Measurements from ENCODE around the gene KIRREL3. TPM values are rescaled to one million over a fixed set of nuclear protein-coding genes. Genes with fewer than 3 reads are reported as not detected.

Gene KIRREL3
- polyA plus RNA-seq, 3 donors: 2.1 to 2.6 (median 2.5) TPM

DNA sequence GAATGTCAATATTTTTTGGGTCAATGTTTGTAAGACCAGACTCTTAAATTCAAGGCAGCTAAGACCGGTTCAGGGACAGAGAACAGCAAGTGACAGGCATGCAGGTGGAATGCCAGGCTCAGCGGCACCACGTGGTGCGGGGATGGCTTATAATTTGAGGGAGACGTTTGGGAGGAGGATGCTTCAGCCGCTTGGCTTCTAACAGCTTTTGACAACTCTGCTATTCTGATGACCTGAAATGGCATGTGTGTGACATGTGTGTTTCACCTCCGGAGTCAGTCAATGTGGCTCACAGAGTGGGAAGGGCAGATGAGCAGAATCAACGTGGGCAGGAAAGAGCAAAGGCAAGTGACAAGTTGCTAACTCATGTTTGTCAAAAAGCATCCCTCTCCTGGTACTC, 228.3 kb downstream of the KIRREL3 start:
- no peak for DNase-seq (ENCODE audit: extremely low read depth in 1 of 11, low read depth in 9 of 11, low spot score in 4 of 11)

DNA sequence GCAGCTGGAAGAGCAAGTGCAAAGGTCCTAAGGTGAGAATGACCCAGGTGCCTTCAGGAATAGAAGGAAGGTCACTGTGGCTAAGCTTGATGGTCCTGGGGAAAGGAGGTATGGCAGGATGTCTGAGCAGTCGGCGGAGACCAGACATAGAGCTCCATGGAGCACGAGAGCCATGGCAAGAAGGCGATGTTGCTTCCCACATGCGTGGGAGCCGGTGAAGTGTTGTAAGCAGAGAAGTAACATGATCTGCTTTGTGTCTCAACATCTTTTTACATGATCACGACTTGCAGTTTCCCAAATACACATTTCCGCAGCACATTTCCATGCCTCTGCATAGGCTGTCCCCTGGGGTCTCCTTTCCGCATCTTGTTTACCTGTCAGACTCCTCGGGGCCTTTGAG, 231.9 kb downstream of the KIRREL3 start:
- no peak for DNase-seq (ENCODE audit: extremely low read depth in 1 of 11, low read depth in 9 of 11, low spot score in 4 of 11)

DNA sequence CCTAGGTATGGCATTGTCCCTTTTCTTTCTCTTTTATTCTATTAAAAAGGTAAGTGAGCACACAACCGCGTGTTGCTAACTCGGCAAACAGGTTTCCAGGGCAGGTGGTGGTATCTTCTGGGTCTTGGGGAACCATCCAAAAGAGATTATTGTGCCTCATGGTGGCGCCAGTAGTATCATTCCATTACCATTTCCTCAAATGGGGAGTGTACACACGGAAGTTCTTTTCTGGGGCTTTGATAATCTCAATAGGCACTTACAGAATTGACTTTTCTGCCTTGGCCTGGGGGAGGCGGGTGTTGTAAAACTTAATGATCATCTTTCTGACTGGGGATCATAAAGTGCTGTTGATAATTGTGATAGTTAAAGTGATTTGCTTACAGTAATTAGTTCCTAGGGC, 234.1 kb downstream of the KIRREL3 start:
- DNase-seq (ENCODE audit: extremely low read depth in 1 of 11, low read depth in 9 of 11, low spot score in 4 of 11): no peak

DNA sequence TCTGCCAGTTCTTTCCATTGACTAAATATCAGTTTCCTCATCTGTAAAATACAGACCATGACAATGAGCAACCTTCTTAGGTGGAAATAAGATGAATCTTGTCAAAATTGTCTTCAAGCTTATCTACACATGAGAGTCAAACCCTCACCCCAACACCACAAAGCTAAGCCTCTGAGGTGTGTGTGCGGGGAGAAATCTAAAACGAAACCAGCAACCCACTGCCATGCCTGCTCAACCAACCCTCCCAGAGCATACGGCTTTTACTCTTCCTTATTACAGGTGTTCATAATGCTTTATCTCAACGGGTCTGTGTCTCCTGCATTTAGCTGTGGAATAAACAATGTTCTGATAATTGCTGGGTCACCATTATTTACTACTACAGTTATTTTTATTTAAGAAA, 235.4 kb downstream of the KIRREL3 start:
- no peak for DNase-seq (ENCODE audit: extremely low read depth in 1 of 11, low read depth in 9 of 11, low spot score in 4 of 11)

DNA sequence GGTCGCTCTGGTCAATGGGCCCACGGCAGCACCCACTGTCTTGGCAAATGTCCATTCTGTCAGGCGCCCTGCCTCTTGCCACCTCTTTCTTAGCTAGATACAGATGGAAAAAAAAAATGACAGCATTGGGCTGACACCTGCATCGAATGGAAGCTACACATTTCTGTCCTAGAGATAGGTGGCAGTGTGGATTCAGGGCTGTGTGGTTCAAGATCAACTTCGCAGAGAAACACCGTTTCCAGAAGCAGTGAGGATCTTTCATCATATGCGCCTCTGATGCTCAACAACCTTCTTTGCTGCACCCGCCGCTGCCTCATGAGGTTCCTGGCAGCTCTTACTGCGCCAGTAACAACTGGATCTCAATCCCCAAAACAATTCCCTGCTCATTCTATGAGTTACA, 236.3 kb downstream of the KIRREL3 start:
- DNase-seq (ENCODE audit: extremely low read depth in 1 of 11, low read depth in 9 of 11, low spot score in 4 of 11): no peak

DNA sequence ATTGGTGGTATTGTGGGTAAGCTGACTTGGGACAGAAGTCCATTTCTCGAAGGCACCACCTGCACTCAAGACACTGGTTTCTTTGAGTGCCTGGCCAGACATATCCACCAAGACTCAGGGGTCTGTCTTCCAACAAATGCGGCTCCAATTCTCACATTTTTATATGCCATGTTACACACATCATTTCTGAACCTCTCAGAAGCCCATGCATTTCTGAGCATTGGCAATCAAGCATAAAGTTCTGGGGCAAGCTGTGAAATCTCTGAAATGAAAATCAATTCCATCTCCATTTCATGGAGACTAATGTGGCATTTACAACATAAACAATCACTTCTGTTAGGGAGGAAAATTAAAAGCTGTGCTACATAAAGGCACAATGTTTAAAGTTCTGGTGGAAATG, 243.7 kb downstream of the KIRREL3 start:
- DNase-seq (ENCODE audit: extremely low read depth in 1 of 11, low read depth in 9 of 11, low spot score in 4 of 11): no peak

DNA sequence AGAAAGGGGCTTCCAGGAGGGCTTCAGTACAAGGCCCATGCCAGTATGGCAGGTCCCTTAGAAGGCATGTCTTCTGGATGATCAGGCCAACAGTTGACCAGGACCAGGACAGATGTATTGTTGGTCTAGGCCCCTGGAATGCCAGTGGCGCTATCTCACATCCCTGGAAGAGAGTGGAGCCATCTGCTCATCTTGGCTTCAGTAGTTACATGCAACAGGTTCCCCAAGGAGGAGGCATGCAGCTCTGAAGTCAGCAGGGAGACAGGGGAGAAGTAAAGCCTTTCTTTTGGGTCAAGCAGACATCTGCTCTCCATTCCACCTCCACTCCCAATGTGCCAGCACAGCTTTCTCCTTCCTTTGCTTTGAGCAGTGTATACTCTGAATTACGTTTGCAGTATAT, 244.1 kb downstream of the KIRREL3 start:
- DNase-seq (ENCODE audit: extremely low read depth in 1 of 11, low read depth in 9 of 11, low spot score in 4 of 11): no peak

DNA sequence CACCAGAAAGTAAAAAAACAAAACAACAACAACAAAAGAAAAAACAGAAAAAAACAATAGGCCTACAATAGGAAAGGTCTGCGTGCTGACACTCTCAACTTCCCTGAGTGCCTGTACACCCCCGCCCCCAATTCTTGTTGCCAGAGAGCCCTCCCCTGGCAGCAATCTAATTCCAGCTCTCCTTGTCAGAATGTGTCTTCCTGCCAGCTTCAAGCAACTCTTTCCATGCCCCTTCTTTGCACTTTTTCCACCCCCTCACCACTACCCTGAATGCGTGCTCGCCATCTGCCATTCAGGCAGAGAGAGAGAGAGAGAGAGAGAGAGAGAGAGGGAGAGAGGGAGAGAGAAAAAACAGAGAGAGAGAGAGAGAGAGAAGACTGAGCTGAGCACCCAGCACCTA, 245.0 kb downstream of the KIRREL3 start:
- no peak for DNase-seq (ENCODE audit: extremely low read depth in 1 of 11, low read depth in 9 of 11, low spot score in 4 of 11)

DNA sequence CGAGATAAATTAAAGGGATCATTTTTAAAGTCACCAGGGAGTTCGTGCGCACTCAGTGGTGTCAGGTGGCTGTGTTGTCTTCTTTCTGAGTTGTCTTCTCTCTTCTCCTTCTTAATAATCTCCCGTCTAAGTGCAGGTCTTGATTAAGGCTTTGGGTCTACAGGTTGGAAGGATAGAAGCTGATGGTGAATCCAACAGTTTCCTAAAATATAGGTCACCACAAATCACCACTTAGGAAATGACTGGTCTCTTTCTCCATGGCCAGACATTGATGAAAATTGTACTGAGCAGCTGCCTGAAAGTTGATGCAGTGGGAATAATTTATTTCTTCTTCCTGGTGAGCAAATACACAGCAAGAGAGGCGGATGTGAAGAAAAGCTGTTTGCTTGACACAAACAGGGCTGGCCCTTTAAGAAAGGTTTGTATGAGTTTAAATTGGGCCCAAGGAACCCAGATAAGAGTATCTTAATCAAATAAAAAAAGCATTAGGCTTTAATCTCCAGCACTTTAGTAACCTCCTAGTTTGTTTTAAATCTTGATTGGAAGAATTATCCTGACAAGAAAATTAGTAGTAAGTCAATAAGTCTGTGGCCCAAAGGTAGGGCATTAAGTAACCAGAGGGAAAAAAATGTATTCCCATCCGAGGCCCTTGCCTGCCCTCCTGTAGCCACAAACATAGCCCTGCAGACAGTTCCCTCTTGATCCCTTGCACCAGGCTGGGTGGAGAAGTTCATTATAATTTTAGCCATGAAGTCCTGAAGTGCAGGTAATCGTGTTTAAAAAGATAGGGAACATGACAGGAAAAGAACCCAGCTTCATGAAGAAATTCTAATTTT, 245.8 kb downstream of the KIRREL3 start:
- no peak for DNase-seq (ENCODE audit: extremely low read depth in 1 of 11, low read depth in 9 of 11, low spot score in 4 of 11)

DNA sequence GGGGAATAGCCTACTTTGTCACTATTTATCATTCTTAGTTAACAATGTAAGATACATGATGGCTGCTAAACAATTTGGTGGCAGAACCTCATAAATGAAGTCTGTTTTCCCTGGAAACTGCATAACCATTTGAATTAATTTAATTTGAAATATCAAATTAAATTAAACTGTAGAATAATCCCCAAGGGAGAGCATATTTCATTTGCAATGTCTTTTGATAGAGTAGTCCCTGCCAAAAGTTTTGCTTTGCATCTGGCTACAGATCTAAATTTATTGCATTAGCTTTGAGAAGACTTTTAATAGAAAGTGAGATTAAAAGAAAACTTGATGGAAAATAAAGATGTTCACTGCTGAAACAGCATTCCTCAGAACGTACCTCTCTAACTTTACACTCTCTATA, 246.6 kb downstream of the KIRREL3 start:
- no peak for DNase-seq (ENCODE audit: extremely low read depth in 1 of 11, low read depth in 9 of 11, low spot score in 4 of 11)

DNA sequence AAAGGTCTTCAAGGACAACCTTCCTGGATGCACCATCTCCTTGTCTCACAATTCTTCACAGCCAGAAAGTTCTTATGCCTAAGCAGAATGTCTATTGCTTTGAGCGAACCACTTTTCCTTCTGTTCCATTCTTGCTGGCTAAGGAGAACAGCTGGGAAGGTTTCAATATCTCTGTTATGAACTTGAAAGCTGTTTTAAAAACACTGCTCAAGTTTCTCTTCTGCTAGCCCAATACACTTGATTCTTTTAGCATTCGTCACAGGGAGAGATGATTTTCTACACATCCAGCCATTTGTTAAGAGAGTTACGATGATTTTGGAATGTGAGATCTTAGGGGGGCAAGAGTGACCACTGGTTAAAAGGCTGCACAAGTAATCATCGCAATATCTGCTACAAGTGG, 249.3 kb downstream of the KIRREL3 start:
- DNase-seq (ENCODE audit: extremely low read depth in 1 of 11, low read depth in 9 of 11, low spot score in 4 of 11): no peak

DNA sequence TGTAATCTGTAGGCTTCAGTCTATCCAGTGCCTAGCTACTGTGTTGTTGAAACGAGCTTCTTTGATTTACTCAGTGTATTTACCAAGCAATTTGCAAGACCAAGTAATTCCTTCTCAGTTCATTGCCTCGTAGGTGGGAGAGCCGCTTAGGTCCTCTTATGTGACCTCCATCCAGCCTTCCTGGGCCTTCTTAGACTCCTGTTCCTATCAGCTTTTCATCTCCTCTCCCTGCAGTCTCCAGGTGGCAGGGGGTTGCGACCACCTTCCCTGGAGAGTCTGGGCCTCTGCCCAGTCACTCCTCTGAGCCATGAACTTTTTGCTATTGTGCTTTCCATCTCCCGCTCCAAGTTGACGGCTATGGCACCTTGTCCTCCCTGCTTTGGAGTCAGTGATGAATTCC, 251.8 kb downstream of the KIRREL3 start:
- DNase-seq (ENCODE audit: extremely low read depth in 1 of 11, low read depth in 9 of 11, low spot score in 4 of 11): peak in 4 of 11 donors; percentile 25 to 38 (median 34)

DNA sequence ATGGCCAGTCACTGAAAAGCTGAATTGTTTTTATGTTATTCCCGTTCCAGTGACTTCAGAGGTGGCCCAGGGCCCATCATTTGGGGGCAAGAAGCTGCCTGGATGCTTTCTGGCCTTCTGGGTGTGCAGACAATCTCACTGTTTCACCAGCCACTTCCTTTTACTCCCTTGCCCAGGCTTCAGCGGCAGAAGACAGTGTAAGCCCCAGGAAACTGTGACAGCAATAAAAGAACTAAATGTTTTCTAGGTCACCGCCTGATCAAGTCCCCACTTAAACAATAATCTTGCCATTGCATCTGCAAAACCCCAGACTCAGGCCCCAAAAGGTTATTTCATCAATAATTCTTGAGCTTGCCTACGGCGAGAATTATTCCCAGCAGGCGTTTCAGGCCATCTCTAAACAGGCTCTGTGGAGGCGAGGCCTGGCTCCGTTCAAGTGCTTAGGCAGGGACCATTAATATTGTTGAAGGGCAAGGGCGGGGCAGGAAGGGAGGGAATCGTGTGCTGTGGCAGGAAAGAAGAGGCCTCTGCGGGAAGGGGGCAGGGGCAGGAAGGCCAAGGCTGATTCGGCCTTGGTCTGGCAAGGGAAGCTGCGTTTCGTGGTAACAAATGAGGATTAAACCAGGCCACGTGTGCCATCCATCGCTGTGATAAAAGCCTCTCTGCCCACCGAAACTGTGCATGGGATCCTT, 252.3 kb downstream of the KIRREL3 start:
- peak in 10 of 11 donors; percentile 40 to 75 (median 54) for DNase-seq (ENCODE audit: extremely low read depth in 1 of 11, low read depth in 9 of 11, low spot score in 4 of 11)

DNA sequence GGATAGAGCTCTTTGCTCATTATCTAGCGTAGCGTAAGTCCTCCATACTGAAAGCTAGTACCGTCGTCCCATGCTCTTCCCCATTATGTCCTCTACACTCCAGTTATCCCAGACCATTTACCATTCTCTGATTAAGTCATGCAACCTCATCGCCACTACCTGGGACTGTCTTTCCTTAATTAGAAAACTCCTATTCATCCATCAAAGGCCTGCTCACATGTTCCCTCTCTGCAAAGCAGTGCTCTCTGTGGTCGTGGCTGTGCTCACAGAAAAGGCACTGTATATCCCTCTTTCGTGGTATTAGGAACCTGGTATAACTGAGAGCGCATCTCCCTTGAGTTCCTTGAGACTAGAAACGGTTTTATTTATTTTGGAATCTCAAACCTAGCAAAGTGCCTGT, 253.3 kb downstream of the KIRREL3 start:
- DNase-seq (ENCODE audit: extremely low read depth in 1 of 11, low read depth in 9 of 11, low spot score in 4 of 11): no peak

DNA sequence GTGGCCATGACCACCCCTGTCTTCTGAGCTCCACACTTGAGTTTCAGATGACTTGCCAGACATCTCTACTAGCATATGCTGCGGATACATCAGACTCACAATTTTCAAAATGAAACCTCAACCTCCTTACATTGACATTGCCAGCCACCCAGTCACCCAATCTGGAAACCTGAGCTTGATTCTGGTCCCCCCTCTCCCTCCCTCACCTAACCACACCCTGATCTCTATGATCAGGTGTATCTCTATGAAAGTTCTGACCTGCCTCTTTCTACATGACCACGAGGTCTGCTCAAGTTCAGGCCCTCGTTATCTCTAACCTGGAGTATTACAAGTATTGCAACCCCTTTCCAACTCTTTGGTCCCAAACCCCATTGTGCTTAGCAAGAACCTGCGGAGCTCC, 254.1 kb downstream of the KIRREL3 start:
- no peak for DNase-seq (ENCODE audit: extremely low read depth in 1 of 11, low read depth in 9 of 11, low spot score in 4 of 11)

DNA sequence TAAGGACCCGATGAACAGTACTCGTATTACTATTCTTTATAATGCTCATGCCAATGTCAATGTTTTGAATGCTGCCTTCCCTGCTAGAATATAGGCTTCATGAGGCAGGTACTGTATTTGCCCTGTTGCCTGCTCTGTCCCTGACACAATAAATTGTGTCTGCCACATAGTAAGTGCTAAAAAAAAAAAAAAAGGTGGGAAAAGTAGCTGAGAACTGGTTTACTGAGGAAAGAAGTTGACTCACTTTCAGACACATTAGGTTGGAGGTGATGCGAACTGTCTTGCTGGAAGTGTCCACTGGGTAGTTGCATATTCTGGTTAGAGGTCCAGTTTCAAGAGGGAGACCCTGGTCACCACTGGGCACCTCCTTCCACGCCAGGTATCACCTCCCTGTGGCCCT, 255.9 kb downstream of the KIRREL3 start:
- DNase-seq (ENCODE audit: extremely low read depth in 1 of 11, low read depth in 9 of 11, low spot score in 4 of 11): no peak

DNA sequence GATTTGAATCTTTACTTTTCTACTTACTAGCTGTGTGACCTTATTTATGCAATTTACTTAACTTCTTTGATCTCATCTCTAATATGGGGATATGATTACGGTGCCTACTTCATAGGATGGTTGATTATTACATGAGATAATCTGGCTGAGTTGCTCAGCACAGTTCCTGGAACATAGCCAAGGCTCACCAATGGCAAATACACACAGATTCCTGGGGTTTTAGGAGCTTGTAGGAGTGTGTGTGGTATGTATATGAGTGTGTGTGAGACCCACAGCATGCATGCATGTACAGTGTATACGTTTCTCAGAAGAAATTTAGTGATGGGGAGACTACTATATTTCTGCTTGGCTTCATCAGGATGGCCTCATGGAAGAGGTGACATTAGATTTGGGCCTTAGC, 256.9 kb downstream of the KIRREL3 start:
- no peak for DNase-seq (ENCODE audit: extremely low read depth in 1 of 11, low read depth in 9 of 11, low spot score in 4 of 11)

DNA sequence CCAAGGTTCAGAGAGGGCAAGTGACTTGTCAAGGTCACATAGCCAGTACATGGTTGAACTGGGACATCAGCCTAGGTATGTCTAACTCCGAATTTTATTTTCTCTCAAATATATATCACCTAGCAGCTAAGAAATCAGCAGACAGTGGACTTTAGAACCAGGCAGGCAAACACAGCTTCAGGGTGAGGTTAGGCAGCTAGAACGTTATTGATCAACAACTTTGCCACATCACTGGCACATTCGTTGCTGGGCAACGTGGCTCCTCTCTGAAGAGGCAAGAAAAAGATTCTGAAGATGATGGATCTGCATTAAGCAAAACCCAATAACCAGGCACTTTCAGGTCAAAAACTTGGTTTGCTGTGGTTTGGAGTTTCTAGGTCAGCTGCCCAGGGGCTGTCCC, 258.0 kb downstream of the KIRREL3 start:
- DNase-seq (ENCODE audit: extremely low read depth in 1 of 11, low read depth in 9 of 11, low spot score in 4 of 11): no peak

DNA sequence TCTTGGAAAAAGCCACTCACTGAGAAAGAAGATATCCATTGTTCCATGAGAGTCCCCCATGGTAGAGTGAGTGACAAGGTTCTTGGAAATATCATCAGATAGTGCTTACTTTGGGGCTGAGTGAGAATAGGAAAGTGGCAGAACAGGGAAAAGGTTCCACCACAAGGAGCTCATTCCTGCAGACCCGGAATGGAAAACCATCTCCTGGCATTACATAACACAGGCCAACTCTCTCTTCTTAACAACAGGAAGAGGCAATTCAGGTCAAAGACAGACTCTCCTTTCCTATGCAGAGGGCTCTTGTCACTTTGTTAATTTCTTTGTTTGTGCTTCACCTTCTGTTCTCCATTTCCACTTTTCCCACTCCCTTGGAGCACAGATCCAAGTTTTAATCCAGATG, 259.7 kb downstream of the KIRREL3 start:
- DNase-seq (ENCODE audit: extremely low read depth in 1 of 11, low read depth in 9 of 11, low spot score in 4 of 11): no peak

DNA sequence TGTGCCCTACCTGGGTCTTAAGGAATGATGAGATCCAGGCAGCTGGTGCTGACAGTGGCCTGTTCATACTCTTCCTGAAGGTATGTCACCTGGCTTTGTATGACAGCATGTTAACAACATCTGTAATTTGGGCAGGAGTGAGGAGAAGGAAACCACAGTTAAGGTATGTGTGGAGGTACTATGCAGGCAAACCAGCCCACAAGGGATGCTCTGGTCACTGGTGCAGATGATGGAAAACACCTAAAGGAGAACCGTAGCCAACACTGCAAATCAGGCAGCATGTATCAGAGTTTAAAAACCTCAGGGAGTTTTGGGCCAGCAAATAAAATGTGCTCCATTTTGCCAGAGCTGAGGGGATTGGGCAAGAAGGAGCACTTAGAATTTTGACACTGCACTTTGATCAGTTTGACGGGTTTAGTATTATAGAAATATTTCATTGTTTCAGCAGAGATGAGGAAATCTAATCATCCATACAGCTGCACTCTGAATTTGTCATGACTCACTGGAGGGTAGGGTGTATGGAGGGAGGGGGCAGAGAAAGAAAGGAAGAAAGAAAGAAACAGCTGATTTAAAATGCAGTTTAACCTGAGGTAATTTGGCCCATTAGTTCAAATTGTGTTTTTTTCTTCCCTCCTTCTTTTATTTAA, 260.9 kb downstream of the KIRREL3 start:
- no peak for DNase-seq (ENCODE audit: extremely low read depth in 1 of 11, low read depth in 9 of 11, low spot score in 4 of 11)

All from renal cortex interstitium (tissue), 11 donors.